Measurements from ENCODE around the gene SOCS6.

DNA sequence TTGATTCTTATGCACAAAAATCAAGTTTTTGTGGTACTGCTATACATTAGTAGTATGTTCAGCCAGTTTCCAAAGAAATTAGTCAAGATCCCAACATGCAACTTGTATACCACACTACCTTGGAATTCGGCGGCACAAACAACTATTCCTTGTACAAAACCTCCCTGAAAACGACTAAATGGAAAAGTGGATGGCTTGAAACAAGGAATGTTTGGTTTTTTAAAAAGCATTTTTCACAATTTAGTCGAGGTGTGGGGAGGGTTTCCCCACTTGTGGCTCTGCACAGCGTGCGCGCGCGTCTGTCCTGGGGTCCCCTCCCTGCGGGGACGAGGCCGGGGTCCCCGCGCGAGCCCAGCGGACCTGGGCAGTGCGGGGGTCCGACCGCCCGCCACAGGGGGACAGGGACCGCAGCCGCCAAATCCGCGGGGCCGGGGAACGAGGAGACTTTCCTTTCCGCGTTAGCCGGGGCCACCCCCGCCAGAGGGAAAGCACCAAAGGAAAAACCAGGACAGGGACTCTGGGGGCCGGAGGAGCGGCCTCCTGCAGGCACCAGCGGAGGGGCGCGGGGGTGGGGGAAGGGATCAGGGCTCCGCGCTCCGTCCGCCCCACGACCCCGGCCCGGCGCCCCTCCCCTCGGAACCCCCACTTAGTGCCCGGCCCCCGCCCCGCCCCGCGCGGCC lies 534 bp upstream of the SOCS6 start:
- TF ChIP-seq, protein P1, sequence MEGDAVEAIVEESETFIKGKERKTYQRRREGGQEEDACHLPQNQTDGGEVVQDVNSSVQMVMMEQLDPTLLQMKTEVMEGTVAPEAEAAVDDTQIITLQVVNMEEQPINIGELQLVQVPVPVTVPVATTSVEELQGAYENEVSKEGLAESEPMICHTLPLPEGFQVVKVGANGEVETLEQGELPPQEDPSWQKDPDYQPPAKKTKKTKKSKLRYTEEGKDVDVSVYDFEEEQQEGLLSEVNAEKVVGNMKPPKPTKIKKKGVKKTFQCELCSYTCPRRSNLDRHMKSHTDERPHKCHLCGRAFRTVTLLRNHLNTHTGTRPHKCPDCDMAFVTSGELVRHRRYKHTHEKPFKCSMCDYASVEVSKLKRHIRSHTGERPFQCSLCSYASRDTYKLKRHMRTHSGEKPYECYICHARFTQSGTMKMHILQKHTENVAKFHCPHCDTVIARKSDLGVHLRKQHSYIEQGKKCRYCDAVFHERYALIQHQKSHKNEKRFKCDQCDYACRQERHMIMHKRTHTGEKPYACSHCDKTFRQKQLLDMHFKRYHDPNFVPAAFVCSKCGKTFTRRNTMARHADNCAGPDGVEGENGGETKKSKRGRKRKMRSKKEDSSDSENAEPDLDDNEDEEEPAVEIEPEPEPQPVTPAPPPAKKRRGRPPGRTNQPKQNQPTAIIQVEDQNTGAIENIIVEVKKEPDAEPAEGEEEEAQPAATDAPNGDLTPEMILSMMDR (conservative IDR thresholded peaks at IDR 0.05 in 1 of 2, IDR thresholded peaks at IDR 0.05 in 1 of 2; ENCODE audit: low read depth in 1 of 2, low read length in 2 of 2), result no peak
- TF ChIP-seq EZH2 (IDR thresholded peaks at IDR 0.05; ENCODE audit: low read length, missing control alignments), result no peak
